CD14-positive monocyte (primary cell): ENCODE results near the gene PACRGL. TPM values are rescaled to one million over a fixed set of nuclear protein-coding genes. Genes with fewer than 3 reads are reported as not detected.
"Not testable (repeated sequence)": the region's sequence is repeated elsewhere in the genome, so short reads cannot be mapped to it uniquely, and the experiment has no call there.

Experiments used
- DNase-seq, 3 donors: peaks; one replicate each; pipeline ENCODE4 v3.0.0-alpha.2; 2011 to 2022
- H2AFZ ChIP-seq: 2 replicates; pipeline ENCODE4 v1.6.0; 2012; ENCODE audit warnings: mild to moderate bottlenecking, low read depth, low read length, inconsistent platforms; ENCODE audit not compliant: insufficient read depth, poor library complexity, severe bottlenecking
- H3K27ac ChIP-seq, 2 donors: 1 replicate in 1 of 2; 2 replicates in 1 of 2; pipeline ENCODE4 v1.5.1; 2012 to 2013; ENCODE audit warnings: low read length in 2 of 2, control low read depth in 1 of 2, inconsistent platforms in 1 of 2, low read depth in 1 of 2, mild to moderate bottlenecking in 1 of 2
- H3K27me3 ChIP-seq, 2 donors: one replicate each; pipeline versions ENCODE4 v1.6.0 to v1.6.1; 2011 to 2013; ENCODE audit warnings: low read length in 2 of 2; ENCODE audit not compliant: control insufficient read depth in 2 of 2, insufficient read depth in 2 of 2
- H3K36me3 ChIP-seq, 2 donors: replicated peaks in 1 of 2; 1 replicate in 1 of 2; 2 replicates in 1 of 2; pipeline versions ENCODE4 v1.5.1 to v1.6.1; 2012 to 2013; ENCODE audit warnings: low read length in 2 of 2, control low read depth in 1 of 2, inconsistent platforms in 1 of 2, mild to moderate bottlenecking in 1 of 2; ENCODE audit not compliant: insufficient read depth in 2 of 2, control insufficient read depth in 1 of 2
- H3K4me1 ChIP-seq, 2 donors: 1 replicate in 1 of 2; 2 replicates in 1 of 2; pipeline versions ENCODE4 v1.5.1 to v1.6.1; 2012 to 2013; ENCODE audit warnings: low read length in 2 of 2, control low read depth in 1 of 2, inconsistent platforms in 1 of 2, mild to moderate bottlenecking in 1 of 2, moderate library complexity in 1 of 2; ENCODE audit not compliant: insufficient read depth in 2 of 2, control insufficient read depth in 1 of 2
- H3K4me2 ChIP-seq: replicated peaks from 2 replicates; pipeline ENCODE3; 2012; ENCODE audit warnings: low read length, moderate library complexity, mild to moderate bottlenecking; ENCODE audit not compliant: poor library complexity, severe bottlenecking; ENCODE audit errors: extremely low read depth
- H3K4me3 ChIP-seq, 3 experiments: fragments of 200-600 bp in 1 of 3; sonication (generic) in 1 of 3; replicated peaks in 1 of 3; 1 replicate in 2 of 3; 2 replicates in 1 of 3; pipeline ENCODE4 v1.5.1; 2011 to 2013; ENCODE audit warnings: low read length in 3 of 3, mild to moderate bottlenecking in 3 of 3, control low read depth in 2 of 3, low read depth in 2 of 3, inconsistent platforms in 1 of 3, moderate library complexity in 1 of 3
- H3K79me2 ChIP-seq: 2 replicates; pipeline ENCODE4 v1.6.0; 2012; ENCODE audit warnings: mild to moderate bottlenecking, control low read depth, inconsistent platforms, low read length, moderate library complexity; ENCODE audit not compliant: insufficient read depth
- H3K9ac ChIP-seq: 2 replicates; pipeline ENCODE4 v1.6.0; 2017; ENCODE audit warnings: low read length, mild to moderate bottlenecking; ENCODE audit not compliant: insufficient read depth, poor library complexity, severe bottlenecking
- H3K9me3 ChIP-seq, 2 donors: replicated peaks in 1 of 2; 1 replicate in 1 of 2; 2 replicates in 1 of 2; pipeline versions ENCODE4 v1.5.1 to v1.6.1; 2012 to 2013; ENCODE audit warnings: low read length in 2 of 2, control low read depth in 1 of 2; ENCODE audit not compliant: control insufficient read depth in 1 of 2, insufficient read depth in 1 of 2
- H4K20me1 ChIP-seq: 2 replicates; pipeline ENCODE4 v1.6.0; 2012; ENCODE audit warnings: mild to moderate bottlenecking, low read length, control low read depth, moderate library complexity; ENCODE audit not compliant: insufficient read depth
- H3K27ac Mint-ChIP-seq, 7 donors: one replicate each; pipeline ENCODE4 v1.8.0; 2020; ENCODE audit warnings: mild to moderate bottlenecking in 7 of 7, mixed read lengths in 7 of 7, moderate library complexity in 6 of 7, inconsistent platforms in 2 of 7
- H3K27me3 Mint-ChIP-seq, 3 donors: one replicate each; pipeline ENCODE4 v1.8.0; 2021 to 2022; ENCODE audit warnings: low read depth in 3 of 3, mild to moderate bottlenecking in 3 of 3, mixed read lengths in 3 of 3, moderate library complexity in 3 of 3, inconsistent platforms in 1 of 3
- H3K36me3 Mint-ChIP-seq, 2 donors: one replicate each; pipeline ENCODE4 v1.8.0; 2020; ENCODE audit warnings: mixed read lengths in 2 of 2, inconsistent platforms in 1 of 2, mild to moderate bottlenecking in 1 of 2
- H3K4me1 Mint-ChIP-seq: one replicate; pipeline ENCODE4 v1.8.0; 2020; ENCODE audit warnings: mild to moderate bottlenecking, mixed read lengths
- H3K4me3 Mint-ChIP-seq, 2 donors: one replicate each; pipeline ENCODE4 v1.8.0; 2020; ENCODE audit warnings: mild to moderate bottlenecking in 2 of 2, mixed read lengths in 2 of 2, moderate library complexity in 1 of 2
- H3K9me3 Mint-ChIP-seq, 7 donors: one replicate each; pipeline ENCODE4 v1.8.0; 2020 to 2022; ENCODE audit warnings: mixed read lengths in 7 of 7, mild to moderate bottlenecking in 6 of 7, moderate library complexity in 6 of 7, inconsistent platforms in 2 of 7
- CTCF ChIP-seq: fragments of 200-600 bp; IDR thresholded peaks from one replicate; pipeline ENCODE4 v1.8.0; 2022; ENCODE audit warnings: antibody characterized with exemption, mild to moderate bottlenecking
- WGBS: methylation state at CpG from one replicate; pipeline ENCODE4 v1.1.5; 2013; ENCODE audit warnings: missing lambda C conversion rate; ENCODE audit not compliant: insufficient coverage; 5-methylcytosine and 5-hydroxymethylcytosine counted together
- intact Hi-C, 2 donors: fragments of 100-400 bp; cut with micrococcal nuclease; formaldehyde crosslinking; loops; one replicate each; pipeline versions ENCODE4 v1.15.0 to v1.15.1; 2023
- polyA plus RNA-seq, 3 donors: library from polyadenylated mRNA; depleted of rRNA in 1 of 3; unstranded in 2 of 3; stranded (reverse) in 1 of 3; fragments of 300-500 nt in 2 of 3; fragments of >200 nt in 1 of 3; fragmentation: Illumina TruSeq in 2 of 3; gene quantifications; 1 replicate in 2 of 3; 2 replicates in 1 of 3; pipeline ENCODE4 v1.2.3, GENCODE V29; 2012 to 2021

PACRGL gene
- polyA plus RNA-seq, 3 donors, result 6.1 to 7.9 (median 7.4) TPM

- WGBS, result 41% methylated on average over 6 of the region's 14 CpGs
- Histone ChIP-seq H3K9ac (no peak overlapping the region), H3K79me2 (no peaks in the 10 kb centered on the region), H3K9me3 (no peaks in the 10 kb centered on the region), H3K4me3 (no peak overlapping the region), H3K36me3 (no peaks in the 10 kb centered on the region), H3K27me3 (no peaks in the 10 kb centered on the region), H2AFZ (peak overlapping the region; percentile 50), H4K20me1 (no peaks in the 10 kb centered on the region), H3K4me1 (no peaks in the 10 kb centered on the region), H3K27ac (no peak overlapping the region), H3K4me2 (no peak overlapping the region)
- DNase-seq, result no peak
- H3K4me3 Mint-ChIP-seq, result no peak overlapping the region
- intact Hi-C loops, result no loop called here
- peaks cover 0 to 2% (median 0%) of the 10 kb centered on the region in 3 donors for H3K27me3 Mint-ChIP-seq
- peaks cover 0 to 3% (median 0%) of the 10 kb centered on the region in 7 donors for H3K9me3 Mint-ChIP-seq
- H3K36me3 Mint-ChIP-seq, result no peaks in the 10 kb centered on the region
- TF ChIP-seq CTCF, result peak; percentile 55
- no peaks in the 10 kb centered on the region for H3K4me1 Mint-ChIP-seq
- H3K27ac Mint-ChIP-seq, result no peak overlapping the region
Observed at GRCh38 chr4:20773144-20773997, 73.1 kb downstream of the PACRGL start.

GRCh38 chr4:20778896-20779295 lies 78.6 kb downstream of the PACRGL start:
- Histone ChIP-seq H3K9ac (no peak overlapping the region), H4K20me1 (no peaks in the 10 kb centered on the region), H3K36me3 (no peaks in the 10 kb centered on the region), H3K4me2 (no peak overlapping the region), H3K27me3 (no peaks in the 10 kb centered on the region), H3K4me1 (no peaks in the 10 kb centered on the region), H3K79me2 (no peaks in the 10 kb centered on the region), H3K9me3 (peaks cover 7 to 14% of the 10 kb centered on the region in 2 donors), H3K4me3 (no peak overlapping the region), H2AFZ (no peak overlapping the region), H3K27ac (no peak overlapping the region)
- Mint-ChIP-seq H3K27ac (no peak overlapping the region), H3K4me3 (no peak overlapping the region), H3K27me3 (peaks cover 0 to 2% (median 0%) of the 10 kb centered on the region in 3 donors), H3K9me3 (peaks cover 10 to 28% (median 17%) of the 10 kb centered on the region in 7 donors), H3K4me1 (no peaks in the 10 kb centered on the region), H3K36me3 (no peaks in the 10 kb centered on the region)
- intact Hi-C loops, result no loop called here
- TF ChIP-seq CTCF, result no peak
- 75% methylated on average over 1 of the region's 1 CpG for WGBS
- no peak for DNase-seq

GRCh38 chr4:20783134-20783533 lies 82.9 kb downstream of the PACRGL start:
- H3K9me3 Mint-ChIP-seq, result peaks cover 10 to 28% (median 17%) of the 10 kb centered on the region in 7 donors
- H3K27me3 ChIP-seq, H3K4me3 Mint-ChIP-seq, H2AFZ ChIP-seq, H3K4me2 ChIP-seq, DNase-seq, H3K4me1 Mint-ChIP-seq, H3K36me3 Mint-ChIP-seq, H3K79me2 ChIP-seq, H3K4me1 ChIP-seq, H3K27ac Mint-ChIP-seq, H3K9ac ChIP-seq, H3K36me3 ChIP-seq, H3K27ac ChIP-seq, intact Hi-C loops, H3K27me3 Mint-ChIP-seq, H4K20me1 ChIP-seq, H3K4me3 ChIP-seq: not testable (repeated sequence)
- no CpG with 5 or more reads among the region's 1 CpG for WGBS
- peaks cover 7 to 14% of the 10 kb centered on the region in 2 donors for H3K9me3 ChIP-seq
